ENCODE data around the gene MTHFSD. TPM values are rescaled to one million over a fixed set of nuclear protein-coding genes. Genes with fewer than 3 reads are reported as not detected.

The MTHFSD gene
- total RNA-seq, 2 experiments from 2014 or later: 19.3 to 22.3 TPM

GRCh38 chr16:86575754-86576557 lies 20.9 kb upstream of the MTHFSD start:
- no peaks in the 10 kb centered on the region for H3K36me3 Mint-ChIP-seq (ENCODE audit: low read depth)
- ATAC-seq: peak; percentile 47
- DNase-seq: peak; percentile 70
- peaks cover 77% of the 10 kb centered on the region for H3K27me3 Mint-ChIP-seq
- peak; percentile 24 for TF ChIP-seq CTCF (IDR thresholded peaks at IDR 0.05)
- ChIA-PET CTCF (interaction anchor here (1.1 kb wide), 1 partner anchor 12 kb away, joined by 8 read pairs; no protein-coding TSS in a partner anchor), POLR2A (no interaction called here)
- no peak overlapping the region for H3K27ac Mint-ChIP-seq
- peak overlapping the region; percentile 45 for H3K4me3 Mint-ChIP-seq
- no peaks in the 10 kb centered on the region for H3K9me3 Mint-ChIP-seq
- peaks cover 9% of the 10 kb centered on the region for H3K4me1 Mint-ChIP-seq (ENCODE audit: low read depth)
- intact Hi-C loops (cut with micrococcal nuclease): no loop called here

- no peaks in the 10 kb centered on the region for H3K36me3 Mint-ChIP-seq (ENCODE audit: low read depth)
- H3K27ac Mint-ChIP-seq: no peak overlapping the region
- ATAC-seq: no peak
- H3K27me3 Mint-ChIP-seq: peaks cover 78% of the 10 kb centered on the region
- no peak for DNase-seq
- no peak overlapping the region for H3K4me3 Mint-ChIP-seq
- intact Hi-C loops (cut with micrococcal nuclease): no loop called here
- ChIA-PET POLR2A (no interaction called here), CTCF (no interaction called here)
- TF ChIP-seq CTCF (IDR thresholded peaks at IDR 0.05): no peak
- no peaks in the 10 kb centered on the region for H3K9me3 Mint-ChIP-seq
- peaks cover 9% of the 10 kb centered on the region for H3K4me1 Mint-ChIP-seq (ENCODE audit: low read depth)
Measured at GRCh38 chr16:86575095-86575685, 20.2 kb upstream of the MTHFSD start.

- intact Hi-C loops (cut with micrococcal nuclease): no loop called here
- ATAC-seq (no peak), DNase-seq (no peak)
- ChIA-PET POLR2A (no interaction called here), CTCF (no interaction called here)
- no peak overlapping the region for H3K4me3 Mint-ChIP-seq
- no peaks in the 10 kb centered on the region for H3K36me3 Mint-ChIP-seq (ENCODE audit: low read depth)
- H3K27me3 Mint-ChIP-seq: peaks cover 77% of the 10 kb centered on the region
- peaks cover 9% of the 10 kb centered on the region for H3K4me1 Mint-ChIP-seq (ENCODE audit: low read depth)
- H3K27ac Mint-ChIP-seq: no peak overlapping the region
- TF ChIP-seq CTCF (IDR thresholded peaks at IDR 0.05): no peak
- no peaks in the 10 kb centered on the region for H3K9me3 Mint-ChIP-seq
Measured at GRCh38 chr16:86574646-86575045, 19.6 kb upstream of the MTHFSD start.

GRCh38 chr16:86573646-86574508 lies 18.8 kb upstream of the MTHFSD start:
- POLR2A ChIA-PET: interaction anchor here (0.6 kb wide), 1 partner anchor 77 kb away, joined by 3 read pairs; no protein-coding TSS in a partner anchor
- peaks cover 80% of the 10 kb centered on the region for H3K27me3 Mint-ChIP-seq
- H3K9me3 Mint-ChIP-seq: no peaks in the 10 kb centered on the region
- DNase-seq (no peak), ATAC-seq (no peak)
- H3K27ac Mint-ChIP-seq: no peak overlapping the region
- H3K4me3 Mint-ChIP-seq: no peak overlapping the region
- TF ChIP-seq CTCF (IDR thresholded peaks at IDR 0.05): no peak
- CTCF ChIA-PET: interaction anchor here (1.0 kb wide), 1 partner anchor 9 kb away, joined by 3 read pairs; no protein-coding TSS in a partner anchor
- no peaks in the 10 kb centered on the region for H3K36me3 Mint-ChIP-seq (ENCODE audit: low read depth)
- intact Hi-C loops (cut with micrococcal nuclease): no loop called here
- peaks cover 9% of the 10 kb centered on the region for H3K4me1 Mint-ChIP-seq (ENCODE audit: low read depth)

Measured in activated CD8-positive, alpha-beta T cell treated with anti-CD3 and anti-CD28 coated beads for 36 hours (primary cell).